T-helper 1 cell treated with Interleukin-12 subunit alpha and Interleukin-12 subunit beta and Interleukin-4 antibody, amounts not matched to agents 30 ng/mL and 1 ng/mL, for 36 hours (primary cell): Measurements from ENCODE around the gene S100A2. TPM values are rescaled to one million over a fixed set of nuclear protein-coding genes. Genes with fewer than 3 reads are reported as not detected.

Experiments used
- total RNA-seq: library from RNA; stranded (reverse); gene quantifications from 2 replicates; pipeline ENCODE4 v1.2.3, GENCODE V29; 2022

The S100A2 gene
- total RNA-seq, 1 donor from 2014 or later, result 0.78 TPM

Other genes starting within 250 kb of the S100A2 start
- not detected in 2 replicates for gene PGLYRP4, start 217.0 kb downstream of the S100A2 start, total RNA-seq
- gene S100A9, start 208.0 kb downstream of the S100A2 start, total RNA-seq, result 2.4 and 3.9 TPM in 2 replicates
- gene S100A12, start 190.2 kb downstream of the S100A2 start, total RNA-seq, result not detected in 2 replicates
- gene S100A8, start 174.8 kb downstream of the S100A2 start, total RNA-seq, result not detected in 2 replicates
- not detected in 2 replicates for gene S100A7A, start 149.3 kb downstream of the S100A2 start, total RNA-seq
- gene S100A7, start 105.2 kb downstream of the S100A2 start, total RNA-seq, result not detected in 2 replicates
- 410 and 418 TPM in 2 replicates for gene S100A6, start 29.9 kb downstream of the S100A2 start, total RNA-seq
- 2.6 and 3.9 TPM in 2 replicates for gene S100A5, start 24.9 kb downstream of the S100A2 start, total RNA-seq
- gene S100A4, start 20.0 kb downstream of the S100A2 start, total RNA-seq, result 762 and 767 TPM in 2 replicates
- 0.24 TPM in 1 of 2 replicates, not detected in the other for gene S100A3, start 16.6 kb downstream of the S100A2 start, total RNA-seq
- gene S100A16, start 47.3 kb upstream of the S100A2 start, total RNA-seq, result not detected in 2 replicates
- not detected in 2 replicates for gene S100A14, start 50.5 kb upstream of the S100A2 start, total RNA-seq
- 2.4 and 5.1 TPM in 2 replicates for gene S100A13, start 61.7 kb upstream of the S100A2 start, total RNA-seq
- gene S100A1, start 62.6 kb upstream of the S100A2 start, total RNA-seq, result not detected in 2 replicates
- 103 and 105 TPM in 2 replicates for gene CHTOP, start 68.2 kb upstream of the S100A2 start, total RNA-seq
- 36.2 and 41.6 TPM in 2 replicates for gene SNAPIN, start 92.9 kb upstream of the S100A2 start, total RNA-seq
- 184 and 186 TPM in 2 replicates for gene ILF2, start 105.1 kb upstream of the S100A2 start, total RNA-seq
- gene NPR1, start 112.8 kb upstream of the S100A2 start, total RNA-seq, result not detected in 2 replicates
- gene INTS3, start 162.2 kb upstream of the S100A2 start, total RNA-seq, result 60.6 and 64.4 TPM in 2 replicates
- 21.0 and 22.5 TPM in 2 replicates for gene SLC27A3, start 209.6 kb upstream of the S100A2 start, total RNA-seq